GM12878 (cell line): Measurements from ENCODE around the gene SPANXN3. TPM values are rescaled to one million over a fixed set of nuclear protein-coding genes. Genes with fewer than 3 reads are reported as not detected.

Source experiments
- ATAC-seq: fragments of 200-7000 bp; cut with Tn5 transposase; 3 replicates; pipeline ENCODE4 v1.9.1; 2020; ENCODE audit warnings: mild to moderate bottlenecking, moderate library complexity
- BruUV-seq: library from RNA; stranded (reverse); fragments of 400-500 nt; replicated peaks from 2 replicates; lab custom pipeline; 2021; lab: Mats Ljungman, UMichigan
- CTCF ChIA-PET: fragments of 300-600 bp; sonication (Branson Sonifier 250); formaldehyde crosslinking; extraction: SDS; loops from one replicate; lab custom pipeline; 2021; ENCODE audit warnings: inconsistent platforms; lab: Yijun Ruan, JAX
- POLR2A ChIA-PET: fragments of 350-600 bp; formaldehyde crosslinking; extraction: SDS; loops from one replicate; lab custom pipeline; 2021; ENCODE audit warnings: inconsistent platforms; lab: Charles Lee
- RAD21 ChIA-PET: fragments of 300-600 bp; sonication (Branson Sonifier 250); formaldehyde crosslinking; loops from one replicate; lab custom pipeline; 2023; ENCODE audit warnings: antibody characterized with exemption; ENCODE audit not compliant: unreplicated experiment; lab: Charles Lee
- SMC1A ChIA-PET: fragments of 300-600 bp; sonication (Branson Sonifier 250); formaldehyde crosslinking; loops from one replicate; lab custom pipeline; 2023; ENCODE audit not compliant: unreplicated experiment, uncharacterized antibody; lab: Charles Lee
- DNase-seq: peaks from one replicate; pipeline ENCODE4 v3.0.0-alpha.2; 2011; ENCODE audit warnings: low read depth, low spot score
- FAIRE-seq: peaks from 3 replicates; lab custom pipeline; 2011; peaks lifted over from hg19 to GRCh38; lab: Jason Lieb, UNC
- H2AFZ ChIP-seq: 2 replicates; pipeline ENCODE4 v1.6.0; 2011; ENCODE audit warnings: low read depth, low read length, control low read depth; ENCODE audit not compliant: control insufficient read depth
- H3K27ac ChIP-seq: 2 replicates; pipeline ENCODE4 v1.5.1; 2011; ENCODE audit warnings: control low read depth; ENCODE audit not compliant: control insufficient read depth, insufficient read depth
- H3K27me3 ChIP-seq, 2 experiments: replicated peaks in 1 of 2; 2 replicates each; pipeline versions ENCODE4 v1.6.0 to v1.6.1; 2011; ENCODE audit warnings: low read length in 1 of 2; ENCODE audit not compliant: control insufficient read depth in 2 of 2, insufficient read depth in 2 of 2
- H3K36me3 ChIP-seq, 2 experiments: 2 replicates each; pipeline ENCODE4 v1.5.1; 2011; ENCODE audit warnings: low read length in 1 of 2; ENCODE audit not compliant: control insufficient read depth in 2 of 2, insufficient read depth in 2 of 2
- H3K4me1 ChIP-seq: 2 replicates; pipeline ENCODE4 v1.6.1; 2011; ENCODE audit warnings: mild to moderate bottlenecking, low read length, moderate library complexity, mixed read lengths; ENCODE audit not compliant: control insufficient read depth, insufficient read depth
- H3K4me2 ChIP-seq: 2 replicates; pipeline ENCODE4 v1.6.0; 2011; ENCODE audit warnings: control low read depth; ENCODE audit not compliant: control insufficient read depth, insufficient read depth
- H3K4me3 ChIP-seq: fragments of 200-600 bp; sonication (generic); 2 replicates; pipeline ENCODE4 v1.5.1; 2016
- H3K79me2 ChIP-seq: 2 replicates; pipeline ENCODE4 v1.6.0; 2011; ENCODE audit warnings: low read length; ENCODE audit not compliant: control insufficient read depth, insufficient read depth
- H3K9ac ChIP-seq: 2 replicates; pipeline ENCODE4 v1.8.0; 2011; ENCODE audit warnings: low read length, control low read depth, mixed read lengths; ENCODE audit not compliant: control insufficient read depth, insufficient read depth
- H3K9me3 ChIP-seq: replicated peaks from 3 replicates; pipeline ENCODE4 v1.5.1; 2011; ENCODE audit warnings: mild to moderate bottlenecking, low read length; ENCODE audit not compliant: control insufficient read depth, insufficient read depth
- H4K20me1 ChIP-seq: 2 replicates; pipeline ENCODE4 v1.6.0; 2011; ENCODE audit not compliant: control insufficient read depth, insufficient read depth
- ATF7 ChIP-seq: fragments of 450-650 bp; IDR thresholded peaks from 2 replicates; pipeline ENCODE4 v1.6.1; 2016; ENCODE audit warnings: low read depth, mild to moderate bottlenecking
- HDAC2 ChIP-seq: fragments of 200-600 bp; sonication (generic); IDR thresholded peaks from 2 replicates; pipeline ENCODE4 v1.6.1; 2017
- KDM1A ChIP-seq: fragments of 200-600 bp; sonication (generic); IDR thresholded peaks from 2 replicates; pipeline ENCODE4 v1.6.1; 2016; ENCODE audit warnings: borderline replicate concordance
- NR2C2 ChIP-seq: IDR thresholded peaks from 2 replicates; pipeline ENCODE4 v1.6.1; 2011; ENCODE audit warnings: borderline replicate concordance, low read depth; ENCODE audit not compliant: control insufficient read depth, insufficient read length
- RELA ChIP-seq: fragments of 450-650 bp; IDR thresholded peaks from 2 replicates; pipeline ENCODE4 v1.8.0; 2014; ENCODE audit warnings: borderline replicate concordance; ENCODE audit not compliant: partially characterized antibody
- WGBS: methylation state at CpG from one replicate; pipeline ENCODE4 v1.1.6; 2016; ENCODE audit warnings: low lambda C conversion rate; ENCODE audit not compliant: insufficient replicate concordance, insufficient coverage; ENCODE audit errors: missing lambda C conversion rate; 5-methylcytosine and 5-hydroxymethylcytosine counted together
- in situ Hi-C: fragments of 300-500 bp; cut with MboI; formaldehyde crosslinking; loops from 9 replicates; pipeline ENCODE4 v1.14.3; 2018; ENCODE audit warnings: mixed read lengths
- intact Hi-C: fragments of 100-400 bp; cut with micrococcal nuclease; formaldehyde crosslinking; loops from one replicate; pipeline ENCODE4 v1.14.2; 2022; ENCODE audit not compliant: unreplicated experiment
- polyA plus RNA-seq, 11 experiments: library from polyadenylated mRNA; depleted of rRNA in 4 of 11; unstranded in 6 of 11; stranded (reverse) in 5 of 11; fragments of >200 nt; fragmentation: Nextera tagmentation in 4 of 11; fragmentation: Illumina TruSeq in 1 of 11; extraction: Ambion mirVana in 4 of 11; extraction: Trizol in 1 of 11; gene quantifications; 1 replicate in 1 of 11; 2 replicates in 10 of 11; pipeline versions ENCODE4 v1.2.1 to v1.2.3, GENCODE V29; 2011 to 2016; ENCODE audit warnings: inconsistent platforms in 2 of 11, missing spikeins in 2 of 11, low read depth in 1 of 11
- total RNA-seq, 4 experiments: library from RNA; depleted of rRNA in 3 of 4; stranded (reverse); fragments of >200 nt in 3 of 4; fragmentation: Illumina TruSeq in 1 of 4; extraction: Trizol in 1 of 4; gene quantifications; 2 replicates each; pipeline versions ENCODE4 v1.2.1 to v1.2.3, GENCODE V29; 2013 to 2021

The SPANXN3 gene
- total and polyA plus RNA-seq, 10 of the 15 experiments (the other 5 are each of a cell fraction or from before 2014, with no cell fraction given) = not detected

GRCh38 chrX:143461606-143462005 is 55.7 kb downstream of the SPANXN3 start:
- H3K4me1 ChIP-seq = no peaks in the 10 kb centered on the region
- no peak overlapping the region for H2AFZ ChIP-seq
- no peaks in the 10 kb centered on the region for H3K36me3 ChIP-seq
- TF ChIP-seq NR2C2 (no peak), RELA (no peak), HDAC2 (no peak), KDM1A (no peak), ATF7 (no peak)
- no peaks in the 10 kb centered on the region for H3K9me3 ChIP-seq
- H3K4me2 ChIP-seq = no peak overlapping the region
- WGBS = 54% methylated on average over 3 of the region's 3 CpGs
- FAIRE-seq (no peak), ATAC-seq (no peak), DNase-seq (no peak)
- in situ Hi-C loops (no loop called here), intact Hi-C loops (no loop called here)
- SMC1A ChIA-PET = no interaction called here
- no peak overlapping the region for H3K9ac ChIP-seq
- no peaks in the 10 kb centered on the region for H3K27me3 ChIP-seq
- CTCF ChIA-PET = no interaction called here
- RAD21 ChIA-PET = no interaction called here
- H3K79me2 ChIP-seq = no peaks in the 10 kb centered on the region
- no peaks in the 10 kb centered on the region for H4K20me1 ChIP-seq
- H3K27ac ChIP-seq = no peak overlapping the region
- H3K4me3 ChIP-seq = no peak overlapping the region
- no TSS peak for BruUV-seq
- POLR2A ChIA-PET = no interaction called here

Other genes with a start within 250 kb of the SPANXN3 start
- gene SLITRK4, start 118.6 kb upstream of the SPANXN3 start, total RNA-seq (2014; rRNA removed) = 0.68 and 0.82 TPM in 2 replicates
- gene SLITRK4, start 118.6 kb upstream of the SPANXN3 start, total RNA-seq (2014; rRNA removed; fragmentation: Illumina TruSeq; extraction: Trizol) = 0.69 and 1.1 TPM in 2 replicates
- gene SLITRK4, start 118.6 kb upstream of the SPANXN3 start, total RNA-seq (2021) = 0.74 and 0.90 TPM in 2 replicates
- gene SLITRK4, start 118.6 kb upstream of the SPANXN3 start, polyA plus RNA-seq (2011; rRNA removed) = 0.57 and 0.63 TPM in 2 replicates
- gene SLITRK4, start 118.6 kb upstream of the SPANXN3 start, polyA plus RNA-seq (2014; fragmentation: Illumina TruSeq; extraction: Trizol) = 0.65 and 1.1 TPM in 2 replicates
- gene SLITRK4, start 118.6 kb upstream of the SPANXN3 start, polyA plus RNA-seq (2014; fragmentation: Nextera tagmentation; extraction: Ambion mirVana) = under 1 TPM; 0.45 to 0.49 TPM
- gene SLITRK4, start 118.6 kb upstream of the SPANXN3 start, polyA plus RNA-seq (2014; rRNA removed) = 0.43 and 0.55 TPM in 2 replicates
- gene SLITRK4, start 118.6 kb upstream of the SPANXN3 start, polyA plus RNA-seq (2016; fragmentation: Nextera tagmentation; extraction: Ambion mirVana) = under 1 TPM; 0.72 to 0.79 TPM
- not detected in 2 replicates for gene SPANXN2, start 203.3 kb upstream of the SPANXN3 start, total RNA-seq (2014; rRNA removed)
- not detected in 2 replicates for gene SPANXN2, start 203.3 kb upstream of the SPANXN3 start, total RNA-seq (2014; rRNA removed; fragmentation: Illumina TruSeq; extraction: Trizol)
- gene SPANXN2, start 203.3 kb upstream of the SPANXN3 start, total RNA-seq (2021) = not detected in 2 replicates
- not detected in 2 replicates for gene SPANXN2, start 203.3 kb upstream of the SPANXN3 start, polyA plus RNA-seq (2011; rRNA removed)
- not detected in 2 replicates for gene SPANXN2, start 203.3 kb upstream of the SPANXN3 start, polyA plus RNA-seq (2014; fragmentation: Illumina TruSeq; extraction: Trizol)
- not detected for gene SPANXN2, start 203.3 kb upstream of the SPANXN3 start, polyA plus RNA-seq (2014; fragmentation: Nextera tagmentation; extraction: Ambion mirVana)
- not detected in 2 replicates for gene SPANXN2, start 203.3 kb upstream of the SPANXN3 start, polyA plus RNA-seq (2014; rRNA removed)
- gene SPANXN2, start 203.3 kb upstream of the SPANXN3 start, polyA plus RNA-seq (2016; fragmentation: Nextera tagmentation; extraction: Ambion mirVana) = not detected